Measurements from ENCODE around the gene ATP7A. TPM values are rescaled to one million over a fixed set of nuclear protein-coding genes. Genes with fewer than 3 reads are reported as not detected.

The ATP7A gene
- total and polyA plus RNA-seq, 2 donors (not counting 3 experiments of a cell fraction or from before 2014, with no cell fraction given): 3.1 to 8.8 TPM

GRCh38 chrX:77900688-77901087 lies 9.8 kb upstream of the ATP7A start:
- H3K27me3 ChIP-seq (ENCODE audit: control insufficient read depth in 2 of 2, insufficient read depth in 2 of 2, low read length in 2 of 2): no peaks in the 10 kb centered on the region
- peak overlapping the region; percentile 48 to 88 (median 62) for H3K4me3 ChIP-seq (replicated peaks in 1 of 3; ENCODE audit: insufficient read depth in 1 of 3, low read depth in 1 of 3, low read length in 3 of 3)
- DNase-seq (ENCODE audit: low read depth, low spot score) (no peak), FAIRE-seq (no peak)
- no peaks in the 10 kb centered on the region for H3K36me3 ChIP-seq (ENCODE audit: control insufficient read depth in 2 of 2, extremely low read depth in 1 of 2, insufficient read depth in 2 of 2, low read length in 2 of 2)
- H3K9me1 ChIP-seq (replicated peaks; ENCODE audit: control insufficient read depth, extremely low read depth, insufficient read depth, low read length): no peaks in the 10 kb centered on the region
- dilution Hi-C loops (cut with MboI; ENCODE audit: extremely low pct_ligation_motif_present, low sequenced_read_pairs) (no loop called here), intact Hi-C loops (cut with micrococcal nuclease) (no loop called here)
- peaks cover 6% of the 10 kb centered on the region for H3K4me1 ChIP-seq (ENCODE audit: control insufficient read depth, extremely low read depth, insufficient read depth, low read length)
- peak overlapping the region; percentile 92 for H3K9ac ChIP-seq (replicated peaks; ENCODE audit: extremely low read depth, insufficient read depth, low read length)
- H3K27ac ChIP-seq (ENCODE audit: insufficient read depth, low read depth, low read length): peak overlapping the region; percentile 75
- H2AFZ ChIP-seq (ENCODE audit: low read depth, low read length): no peak overlapping the region
- ChIA-PET POLR2A (interaction anchor here (0.7 kb wide), 1 partner anchor 291 kb away, joined by 3 read pairs; no protein-coding TSS in a partner anchor), CTCF (interaction anchor here (2.7 kb wide), 1 partner anchor 8 kb away, joined by 22 read pairs; the partner anchor contains the start of gene ATP7A)
- H3K9me3 ChIP-seq (replicated peaks; ENCODE audit: control insufficient read depth, insufficient read depth, low read length): no peaks in the 10 kb centered on the region
- no peaks in the 10 kb centered on the region for H4K20me1 ChIP-seq (replicated peaks; ENCODE audit: control insufficient read depth, extremely low read depth, insufficient read depth, low read length)
- peaks cover 29% of the 10 kb centered on the region for H3K79me2 ChIP-seq (ENCODE audit: control insufficient read depth, insufficient read depth, low read length)
- peak overlapping the region; percentile 66 for H3K4me2 ChIP-seq (ENCODE audit: insufficient read depth, low read length)
- BruUV-seq (replicated peaks): no TSS peak
- no peak for TF ChIP-seq GATA2 (IDR thresholded peaks at IDR 0.05; ENCODE audit: insufficient read depth, insufficient read length, low read depth, low read length)
- no peak for TF ChIP-seq POLR2A (IDR thresholded peaks at IDR 0.05; ENCODE audit: low read depth, low read length)
- TF ChIP-seq FOS (IDR thresholded peaks at IDR 0.05; ENCODE audit: borderline replicate concordance, insufficient read depth, low read length): no peak
- TF ChIP-seq MAX (IDR thresholded peaks at IDR 0.05; ENCODE audit: insufficient read depth, insufficient read length): no peak
- TF ChIP-seq JUN (IDR thresholded peaks at IDR 0.05; ENCODE audit: borderline replicate concordance, insufficient read depth, insufficient read length, low read depth): no peak
- TF ChIP-seq, protein P1, sequence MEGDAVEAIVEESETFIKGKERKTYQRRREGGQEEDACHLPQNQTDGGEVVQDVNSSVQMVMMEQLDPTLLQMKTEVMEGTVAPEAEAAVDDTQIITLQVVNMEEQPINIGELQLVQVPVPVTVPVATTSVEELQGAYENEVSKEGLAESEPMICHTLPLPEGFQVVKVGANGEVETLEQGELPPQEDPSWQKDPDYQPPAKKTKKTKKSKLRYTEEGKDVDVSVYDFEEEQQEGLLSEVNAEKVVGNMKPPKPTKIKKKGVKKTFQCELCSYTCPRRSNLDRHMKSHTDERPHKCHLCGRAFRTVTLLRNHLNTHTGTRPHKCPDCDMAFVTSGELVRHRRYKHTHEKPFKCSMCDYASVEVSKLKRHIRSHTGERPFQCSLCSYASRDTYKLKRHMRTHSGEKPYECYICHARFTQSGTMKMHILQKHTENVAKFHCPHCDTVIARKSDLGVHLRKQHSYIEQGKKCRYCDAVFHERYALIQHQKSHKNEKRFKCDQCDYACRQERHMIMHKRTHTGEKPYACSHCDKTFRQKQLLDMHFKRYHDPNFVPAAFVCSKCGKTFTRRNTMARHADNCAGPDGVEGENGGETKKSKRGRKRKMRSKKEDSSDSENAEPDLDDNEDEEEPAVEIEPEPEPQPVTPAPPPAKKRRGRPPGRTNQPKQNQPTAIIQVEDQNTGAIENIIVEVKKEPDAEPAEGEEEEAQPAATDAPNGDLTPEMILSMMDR (IDR thresholded peaks at IDR 0.05; ENCODE audit: extremely low read depth in 1 of 2, insufficient read depth in 1 of 2, low read depth in 1 of 2, low read length in 2 of 2): no peak
- no peak for TF ChIP-seq POLR2AphosphoS5 (IDR thresholded peaks at IDR 0.05; ENCODE audit: insufficient read depth, low read depth, low read length)
- TF ChIP-seq EZH2 (IDR thresholded peaks at IDR 0.05; ENCODE audit: borderline replicate concordance, low read depth, low read length, severe bottlenecking): no peak
- TF ChIP-seq MYC (IDR thresholded peaks at IDR 0.05; ENCODE audit: low read depth, low read length): no peak
